Activated naive CD4-positive, alpha-beta T cell treated with anti-CD3 and anti-CD28 coated beads for 36 hours (primary cell): ENCODE data around the gene SIVA1. TPM values are rescaled to one million over a fixed set of nuclear protein-coding genes. Genes with fewer than 3 reads are reported as not detected.
A peak's percentile ranks its signal among the peaks of the same experiment; 100 is the strongest.
"Not testable (repeated sequence)": the region's sequence is repeated elsewhere in the genome, so short reads cannot be mapped to it uniquely, and the experiment has no call there.

Source experiments
- CTCF ChIA-PET: fragments of 350-600 bp; sonication (Branson Sonifier 250); formaldehyde crosslinking; loops from one replicate; lab custom pipeline; 2021; ENCODE audit warnings: antibody characterized with exemption; lab: Charles Lee
- DNase-seq: peaks from one replicate; pipeline ENCODE4 v3.0.0-alpha.2; 2020
- H3K27ac Mint-ChIP-seq: one replicate; pipeline ENCODE4 v1.8.0; 2021; ENCODE audit warnings: mild to moderate bottlenecking, mixed read lengths
- H3K27me3 Mint-ChIP-seq: one replicate; pipeline ENCODE4 v1.8.0; 2021; ENCODE audit warnings: low read depth, mixed read lengths
- H3K36me3 Mint-ChIP-seq: one replicate; pipeline ENCODE4 v1.8.0; 2021; ENCODE audit warnings: low read depth, mixed read lengths
- H3K4me1 Mint-ChIP-seq: one replicate; pipeline ENCODE4 v1.8.0; 2021; ENCODE audit warnings: low read depth, mixed read lengths
- H3K4me3 Mint-ChIP-seq: one replicate; pipeline ENCODE4 v1.8.0; 2021; ENCODE audit warnings: mild to moderate bottlenecking, moderate library complexity, mixed read lengths
- H3K9me3 Mint-ChIP-seq: one replicate; pipeline ENCODE4 v1.8.0; 2021; ENCODE audit warnings: mixed read lengths
- intact Hi-C: fragments of 100-400 bp; cut with micrococcal nuclease; formaldehyde crosslinking; loops from one replicate; pipeline ENCODE4 v1.15.1; 2023
- total RNA-seq, 2 experiments: library from RNA; stranded (reverse); gene quantifications; one replicate each; pipeline ENCODE4 v1.2.3, GENCODE V29; 2021

Gene SIVA1
- total RNA-seq, 2 experiments from 2014 or later, result 86.1 to 92.7 TPM

- Mint-ChIP-seq H3K27ac (no peak overlapping the region), H3K4me1 (no peaks in the 10 kb centered on the region), H3K36me3 (no peaks in the 10 kb centered on the region), H3K4me3 (no peak overlapping the region), H3K9me3 (no peaks in the 10 kb centered on the region), H3K27me3 (no peaks in the 10 kb centered on the region)
- intact Hi-C loops, result no loop called here
- DNase-seq, result no peak
- CTCF ChIA-PET, result interaction anchor here (0.5 kb wide), 1 partner anchor 24 kb away, joined by 4 read pairs; no protein-coding TSS in a partner anchor
These were observed 11.1 kb upstream of the SIVA1 start for GRCh38 chr14:104741803-104742251.

- intact Hi-C loops, result no loop called here
- Mint-ChIP-seq H3K4me1 (no peaks in the 10 kb centered on the region), H3K27ac (no peak overlapping the region), H3K4me3 (no peak overlapping the region), H3K9me3 (no peaks in the 10 kb centered on the region), H3K36me3 (no peaks in the 10 kb centered on the region), H3K27me3 (no peaks in the 10 kb centered on the region)
- CTCF ChIA-PET, result interaction anchor here (0.5 to 0.6 kb wide), 2 partner anchors 22 to 23 kb away, joined by 3 to 4 read pairs; no protein-coding TSS in a partner anchor
- DNase-seq, result no peak
These were observed 10.1 kb upstream of the SIVA1 start for GRCh38 chr14:104742586-104743455.

GRCh38 chr14:104743461-104744380 lies 9.2 kb upstream of the SIVA1 start:
- Mint-ChIP-seq H3K27ac (no peak overlapping the region), H3K4me1 (no peaks in the 10 kb centered on the region), H3K27me3 (no peaks in the 10 kb centered on the region), H3K9me3 (no peaks in the 10 kb centered on the region), H3K36me3 (no peaks in the 10 kb centered on the region), H3K4me3 (no peak overlapping the region)
- intact Hi-C loops, result no loop called here
- no peak for DNase-seq
- CTCF ChIA-PET, result interaction anchor here (0.6 to 1.0 kb wide), 2 partner anchors 9 to 21 kb away, joined by 3 read pairs; partner anchors contain the start of gene SIVA1

DNA sequence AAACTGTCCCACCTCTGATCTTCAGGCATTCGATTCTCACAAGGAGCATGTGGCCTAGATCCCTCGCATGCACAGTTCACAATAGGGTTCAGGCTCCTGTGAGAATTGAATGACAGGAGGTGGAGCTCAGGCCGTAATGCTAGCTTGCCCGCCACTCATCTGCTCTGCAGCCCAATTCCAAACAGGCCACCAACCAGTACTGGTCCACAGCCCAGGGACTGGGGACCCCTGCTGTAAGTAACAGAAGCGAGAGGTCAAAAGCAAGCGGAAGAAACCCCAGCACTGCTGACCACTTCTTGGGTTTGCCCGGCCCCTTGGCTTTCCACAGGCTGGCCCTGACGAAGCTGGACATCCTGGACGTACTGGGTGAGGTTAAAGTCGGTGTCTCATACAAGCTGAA lies 8.5 kb upstream of the SIVA1 start:
- Mint-ChIP-seq H3K9me3 (no peaks in the 10 kb centered on the region), H3K36me3 (no peaks in the 10 kb centered on the region), H3K27me3 (no peaks in the 10 kb centered on the region), H3K27ac (no peak overlapping the region), H3K4me3 (no peak overlapping the region), H3K4me1 (no peaks in the 10 kb centered on the region)
- DNase-seq, result no peak
- intact Hi-C loops, result no loop called here
- CTCF ChIA-PET, result interaction anchor here (1.0 kb wide), 1 partner anchor 9 kb away, joined by 3 read pairs; the partner anchor contains the start of gene SIVA1

- H3K4me1 Mint-ChIP-seq, result no peaks in the 10 kb centered on the region
- no peak overlapping the region for H3K27ac Mint-ChIP-seq
- intact Hi-C loops, result no loop called here
- CTCF ChIA-PET, result no interaction called here
- H3K9me3 Mint-ChIP-seq, result no peaks in the 10 kb centered on the region
- H3K27me3 Mint-ChIP-seq, result no peaks in the 10 kb centered on the region
- H3K4me3 Mint-ChIP-seq, result no peak overlapping the region
- no peaks in the 10 kb centered on the region for H3K36me3 Mint-ChIP-seq
- DNase-seq, result no peak
These were observed 7.5 kb upstream of the SIVA1 start for GRCh38 chr14:104745431-104745830.

DNA sequence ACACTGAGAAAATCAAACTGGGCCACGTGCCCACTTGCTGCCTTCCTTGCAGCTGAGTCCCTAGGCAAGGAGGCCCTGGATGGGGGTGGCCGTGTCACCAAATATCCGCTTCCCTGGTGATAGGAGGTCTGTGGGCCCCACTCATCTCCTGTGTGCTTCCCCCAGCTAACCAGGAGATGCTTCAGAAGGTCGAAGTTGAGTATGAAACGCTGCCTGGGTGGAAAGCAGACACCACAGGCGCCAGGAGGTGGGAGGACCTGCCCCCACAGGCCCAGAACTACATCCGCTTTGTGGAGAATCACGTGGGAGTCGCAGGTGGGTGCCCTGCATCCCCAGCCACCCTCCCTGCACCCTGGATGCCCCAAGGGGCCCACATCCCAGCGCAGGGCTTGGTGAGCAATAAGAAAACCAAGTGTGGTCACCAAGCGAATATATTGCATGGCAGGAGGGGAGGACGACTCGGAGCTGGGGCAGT lies 6.8 kb upstream of the SIVA1 start:
- Mint-ChIP-seq H3K4me3 (no peak overlapping the region), H3K27me3 (no peaks in the 10 kb centered on the region), H3K9me3 (no peaks in the 10 kb centered on the region), H3K27ac (no peak overlapping the region), H3K36me3 (no peaks in the 10 kb centered on the region), H3K4me1 (no peaks in the 10 kb centered on the region)
- intact Hi-C loops, result no loop called here
- CTCF ChIA-PET, result no interaction called here
- DNase-seq, result no peak

DNA sequence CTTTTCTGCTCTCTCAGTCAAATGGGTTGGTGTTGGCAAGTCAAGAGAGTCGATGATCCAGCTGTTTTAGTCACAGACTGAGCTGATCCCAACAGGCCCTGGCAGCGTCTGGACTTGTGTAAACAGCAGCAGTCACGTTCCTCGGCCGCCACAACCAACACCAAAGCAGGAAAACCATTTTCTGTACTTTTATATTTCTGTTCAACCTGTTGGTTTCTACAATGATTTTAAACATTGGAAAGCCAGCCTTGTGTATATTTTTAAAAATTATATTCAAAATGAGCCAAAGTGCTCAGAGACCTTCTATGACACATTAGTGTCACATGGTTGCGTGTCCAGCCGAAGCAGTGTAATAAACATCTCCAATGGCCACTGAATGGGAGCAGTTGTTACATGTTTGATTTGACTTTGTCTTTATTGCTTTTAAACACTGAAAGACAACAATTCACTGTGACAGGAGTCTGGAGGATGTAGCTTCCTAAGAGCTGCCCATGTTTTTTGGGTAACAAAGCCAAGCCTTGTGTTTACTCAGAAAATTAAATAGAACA lies 5.9 kb upstream of the SIVA1 start:
- Mint-ChIP-seq H3K27me3 (no peaks in the 10 kb centered on the region), H3K27ac (no peak overlapping the region), H3K4me3 (no peak overlapping the region), H3K36me3 (no peaks in the 10 kb centered on the region), H3K9me3 (no peaks in the 10 kb centered on the region), H3K4me1 (no peaks in the 10 kb centered on the region)
- CTCF ChIA-PET, result no interaction called here
- intact Hi-C loops, result no loop called here
- DNase-seq, result no peak

GRCh38 chr14:104747876-104748275 lies 5.1 kb upstream of the SIVA1 start:
- no peaks in the 10 kb centered on the region for H3K36me3 Mint-ChIP-seq
- no peak for DNase-seq
- H3K27ac Mint-ChIP-seq, result no peak overlapping the region
- H3K4me1 Mint-ChIP-seq, result no peaks in the 10 kb centered on the region
- intact Hi-C loops, result no loop called here
- no peaks in the 10 kb centered on the region for H3K9me3 Mint-ChIP-seq
- H3K4me3 Mint-ChIP-seq, result no peak overlapping the region
- H3K27me3 Mint-ChIP-seq, result no peaks in the 10 kb centered on the region
- CTCF ChIA-PET, result no interaction called here

GRCh38 chr14:104749111-104749649 lies 3.8 kb upstream of the SIVA1 start:
- no peaks in the 10 kb centered on the region for H3K27me3 Mint-ChIP-seq
- peaks cover 6% of the 10 kb centered on the region for H3K4me1 Mint-ChIP-seq
- CTCF ChIA-PET, result no interaction called here
- H3K4me3 Mint-ChIP-seq, result no peak overlapping the region
- DNase-seq, result no peak
- peaks cover 5% of the 10 kb centered on the region for H3K36me3 Mint-ChIP-seq
- H3K9me3 Mint-ChIP-seq, result no peaks in the 10 kb centered on the region
- no peak overlapping the region for H3K27ac Mint-ChIP-seq
- intact Hi-C loops, result no loop called here

DNA sequence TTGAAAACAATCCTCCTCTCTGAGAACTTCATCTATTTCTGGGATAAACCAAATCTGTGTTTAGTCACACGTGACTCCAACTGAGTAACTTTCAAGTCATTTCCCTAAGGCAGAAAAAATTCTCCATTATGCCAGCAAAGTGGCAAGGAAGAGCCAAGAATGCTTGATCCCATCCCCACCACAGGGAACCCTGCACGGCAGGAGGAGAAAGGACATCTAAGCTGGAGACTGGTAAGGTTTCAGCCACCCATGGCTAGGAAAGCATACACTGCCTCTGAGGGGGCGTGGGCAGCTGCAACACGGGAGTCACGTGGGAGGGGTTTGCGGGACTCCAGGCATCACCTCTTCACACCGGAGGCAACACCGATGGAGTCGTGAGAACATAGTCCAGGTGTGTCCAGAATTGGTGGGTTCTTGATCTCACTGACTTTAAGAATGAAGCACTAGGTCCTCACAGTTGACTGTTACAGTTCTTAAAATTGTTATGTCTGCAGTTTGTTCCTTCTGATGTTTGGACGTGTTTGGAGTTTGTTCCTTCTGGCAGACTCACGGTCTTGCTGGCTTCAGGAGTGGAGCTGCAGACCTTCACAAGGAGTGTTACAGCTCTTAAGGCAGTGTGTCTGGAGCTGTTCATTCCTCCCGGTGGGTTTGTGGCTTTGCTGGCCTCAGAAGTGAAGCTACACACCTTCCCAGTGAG lies 2.7 kb upstream of the SIVA1 start:
- Mint-ChIP-seq H3K9me3 (no peaks in the 10 kb centered on the region), H3K27me3 (no peaks in the 10 kb centered on the region), H3K4me3 (no peak overlapping the region), H3K36me3 (peaks cover 6% of the 10 kb centered on the region), H3K4me1 (peaks cover 17% of the 10 kb centered on the region), H3K27ac (no peak overlapping the region)
- CTCF ChIA-PET, result interaction anchor here (1.0 to 1.5 kb wide), 2 partner anchors 18 to 84 kb away, joined by 4 read pairs; no protein-coding TSS in a partner anchor
- intact Hi-C loops, result loop anchor here (5.0 to 10.0 kb wide), 2 partner anchors 315 to 1973 kb away; partner anchors contain the start of genes GPR132 and TRAF3
- DNase-seq, result no peak

GRCh38 chr14:104750753-104751057 lies 2.2 kb upstream of the SIVA1 start:
- H3K27ac Mint-ChIP-seq, result peak overlapping the region; percentile 38
- H3K36me3 Mint-ChIP-seq, H3K9me3 Mint-ChIP-seq, H3K27me3 Mint-ChIP-seq: not testable (repeated sequence)
- intact Hi-C loops, result loop anchor here (5.0 to 10.0 kb wide), 2 partner anchors 314 to 1973 kb away; partner anchors contain the start of genes GPR132 and TRAF3
- DNase-seq, result peak; percentile 37
- CTCF ChIA-PET, result interaction anchor here (0.6 to 1.5 kb wide), 4 partner anchors 18 to 85 kb away, joined by 3 to 5 read pairs (median 4); no protein-coding TSS in a partner anchor
- H3K4me1 Mint-ChIP-seq, result peaks cover 20% of the 10 kb centered on the region
- H3K4me3 Mint-ChIP-seq, result peak overlapping the region; percentile 41
